ENCODE data around the gene SH3TC2.

DNA sequence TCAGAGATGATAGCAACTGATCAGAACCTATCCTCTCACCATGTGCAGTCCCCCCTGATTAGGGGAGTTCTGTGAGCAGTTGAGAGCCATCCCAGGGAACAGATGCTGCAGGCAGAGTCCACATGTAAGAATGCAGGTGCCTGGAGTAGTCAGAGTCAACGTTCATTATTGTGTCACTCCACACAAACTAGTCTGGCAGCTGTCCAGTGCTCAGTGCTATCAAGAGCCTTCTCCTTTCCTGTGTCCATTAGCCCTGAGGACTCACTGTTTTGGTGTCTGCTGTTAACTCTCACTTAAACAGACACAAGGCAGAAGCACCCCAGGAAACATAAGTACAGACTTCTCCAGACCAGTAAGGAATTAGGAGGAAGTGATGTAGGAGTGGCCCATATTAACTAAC, 2.5 kb downstream of the SH3TC2 start:
- no peak for TF ChIP-seq POLR2A (IDR thresholded peaks at IDR 0.05; ENCODE audit: extremely low read depth, insufficient read length)
- TF ChIP-seq, protein P1, sequence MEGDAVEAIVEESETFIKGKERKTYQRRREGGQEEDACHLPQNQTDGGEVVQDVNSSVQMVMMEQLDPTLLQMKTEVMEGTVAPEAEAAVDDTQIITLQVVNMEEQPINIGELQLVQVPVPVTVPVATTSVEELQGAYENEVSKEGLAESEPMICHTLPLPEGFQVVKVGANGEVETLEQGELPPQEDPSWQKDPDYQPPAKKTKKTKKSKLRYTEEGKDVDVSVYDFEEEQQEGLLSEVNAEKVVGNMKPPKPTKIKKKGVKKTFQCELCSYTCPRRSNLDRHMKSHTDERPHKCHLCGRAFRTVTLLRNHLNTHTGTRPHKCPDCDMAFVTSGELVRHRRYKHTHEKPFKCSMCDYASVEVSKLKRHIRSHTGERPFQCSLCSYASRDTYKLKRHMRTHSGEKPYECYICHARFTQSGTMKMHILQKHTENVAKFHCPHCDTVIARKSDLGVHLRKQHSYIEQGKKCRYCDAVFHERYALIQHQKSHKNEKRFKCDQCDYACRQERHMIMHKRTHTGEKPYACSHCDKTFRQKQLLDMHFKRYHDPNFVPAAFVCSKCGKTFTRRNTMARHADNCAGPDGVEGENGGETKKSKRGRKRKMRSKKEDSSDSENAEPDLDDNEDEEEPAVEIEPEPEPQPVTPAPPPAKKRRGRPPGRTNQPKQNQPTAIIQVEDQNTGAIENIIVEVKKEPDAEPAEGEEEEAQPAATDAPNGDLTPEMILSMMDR (IDR thresholded peaks at IDR 0.05; ENCODE audit: low read depth, low read length) = no peak
